ENCODE measurements around the gene SDC1.

The SDC1 gene

DNA sequence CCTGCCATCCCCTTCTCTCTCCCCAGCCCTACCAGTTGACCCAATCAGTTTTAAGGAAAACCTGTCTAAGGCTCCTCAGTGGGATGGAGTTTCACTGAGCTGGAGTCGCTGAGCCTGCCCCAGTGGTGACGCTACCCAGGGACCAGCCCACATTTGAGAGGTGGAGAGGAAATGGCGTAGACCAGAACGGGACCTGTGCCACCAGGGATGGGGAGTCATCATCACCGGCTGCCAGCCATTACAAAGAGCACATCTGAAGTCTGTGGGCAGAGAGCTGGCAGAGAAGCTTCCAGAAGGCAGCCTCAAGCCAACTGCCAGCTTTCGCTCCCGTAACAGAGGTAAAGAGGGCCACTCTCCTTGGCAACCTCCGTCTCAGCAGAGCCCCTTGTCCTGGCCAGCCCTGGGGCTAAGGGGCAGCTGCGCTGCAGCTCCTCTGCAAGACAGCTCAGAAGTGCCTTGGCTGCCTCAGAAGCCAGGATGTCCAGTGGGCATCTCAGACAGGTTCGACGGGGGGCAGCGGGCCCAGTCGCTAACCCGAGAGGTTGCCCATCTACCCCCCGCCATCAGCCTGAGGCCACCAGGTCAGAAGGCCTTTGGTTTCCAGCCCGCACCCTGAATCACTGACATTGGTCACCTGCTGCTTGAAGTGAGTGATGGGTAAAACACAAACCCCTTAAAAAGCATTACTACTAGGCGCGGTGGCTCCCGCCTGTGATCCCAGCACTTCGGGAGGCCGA is 15.4 kb downstream of the SDC1 start:
- H3K79me2 ChIP-seq (ENCODE audit: insufficient read depth, low read length): no peaks in the 10 kb centered on the region
- no peak for DNase-seq
- no peak overlapping the region for H3K27ac ChIP-seq (ENCODE audit: low read length)
- ATAC-seq (ENCODE audit: insufficient read depth, low read depth): no peak
- H3K4me1 ChIP-seq (ENCODE audit: insufficient read depth, low read length): no peaks in the 10 kb centered on the region
- no peak overlapping the region for H3K4me3 ChIP-seq (ENCODE audit: low read depth in 1 of 2, low read length in 2 of 2)
- TF ChIP-seq CTCF (IDR thresholded peaks at IDR 0.05; ENCODE audit: borderline replicate concordance, extremely low read depth, low read length, poor library complexity, severe bottlenecking): no peak
- no peak for TF ChIP-seq EZH2 (IDR thresholded peaks at IDR 0.05; ENCODE audit: borderline replicate concordance, low read depth, low read length, severe bottlenecking)
- H3K36me3 ChIP-seq (ENCODE audit: insufficient read depth, low read length): no peaks in the 10 kb centered on the region
- H2AFZ ChIP-seq (ENCODE audit: low read depth, low read length): no peak overlapping the region
- 0 out of 2 replicates have a peak, but pooled peaks cover 6% of the 10 kb centered on the region for H4K20me1 ChIP-seq (ENCODE audit: insufficient read depth, low read length)
- H3K4me2 ChIP-seq (ENCODE audit: insufficient read depth, low read length): no peak overlapping the region
- H3K27me3 ChIP-seq (ENCODE audit: insufficient read depth, low read length, poor library complexity): peaks cover 18% of the 10 kb centered on the region
- H3K9ac ChIP-seq (ENCODE audit: low read depth, low read length): no peak overlapping the region
- no peaks in the 10 kb centered on the region for H3K9me3 ChIP-seq (ENCODE audit: insufficient read depth, low read length, severe bottlenecking)

- peaks cover 18% of the 10 kb centered on the region for H3K27me3 ChIP-seq (ENCODE audit: insufficient read depth, low read length, poor library complexity)
- ATAC-seq (ENCODE audit: insufficient read depth, low read depth) (no peak), DNase-seq (no peak)
- no peak overlapping the region for H3K27ac ChIP-seq (ENCODE audit: low read length)
- H3K4me3 ChIP-seq (ENCODE audit: low read depth in 1 of 2, low read length in 2 of 2): no peak overlapping the region
- no peaks in the 10 kb centered on the region for H3K36me3 ChIP-seq (ENCODE audit: insufficient read depth, low read length)
- H4K20me1 ChIP-seq (ENCODE audit: insufficient read depth, low read length): 0 out of 2 replicates have a peak, but pooled peaks cover 6% of the 10 kb centered on the region
- H3K4me1 ChIP-seq (ENCODE audit: insufficient read depth, low read length): no peaks in the 10 kb centered on the region
- H2AFZ ChIP-seq (ENCODE audit: low read depth, low read length): no peak overlapping the region
- no peak for TF ChIP-seq CTCF (IDR thresholded peaks at IDR 0.05; ENCODE audit: borderline replicate concordance, extremely low read depth, low read length, poor library complexity, severe bottlenecking)
- no peak for TF ChIP-seq EZH2 (IDR thresholded peaks at IDR 0.05; ENCODE audit: borderline replicate concordance, low read depth, low read length, severe bottlenecking)
- H3K9ac ChIP-seq (ENCODE audit: low read depth, low read length): no peak overlapping the region
- no peak overlapping the region for H3K4me2 ChIP-seq (ENCODE audit: insufficient read depth, low read length)
- no peaks in the 10 kb centered on the region for H3K79me2 ChIP-seq (ENCODE audit: insufficient read depth, low read length)
- no peaks in the 10 kb centered on the region for H3K9me3 ChIP-seq (ENCODE audit: insufficient read depth, low read length, severe bottlenecking)
Measured at GRCh38 chr2:20208476-20208859, 16.5 kb downstream of the SDC1 start.

- Histone ChIP-seq H3K4me2 (ENCODE audit: insufficient read depth, low read length) (no peak overlapping the region), H3K4me3 (ENCODE audit: low read depth in 1 of 2, low read length in 2 of 2) (no peak overlapping the region), H2AFZ (ENCODE audit: low read depth, low read length) (no peak overlapping the region), H3K4me1 (ENCODE audit: insufficient read depth, low read length) (no peaks in the 10 kb centered on the region), H3K9ac (ENCODE audit: low read depth, low read length) (no peak overlapping the region), H3K27ac (ENCODE audit: low read length) (no peak overlapping the region), H3K79me2 (ENCODE audit: insufficient read depth, low read length) (no peaks in the 10 kb centered on the region), H3K9me3 (ENCODE audit: insufficient read depth, low read length, severe bottlenecking) (no peaks in the 10 kb centered on the region), H4K20me1 (ENCODE audit: insufficient read depth, low read length) (no peaks in the 10 kb centered on the region), H3K27me3 (ENCODE audit: insufficient read depth, low read length, poor library complexity) (peaks cover 14% of the 10 kb centered on the region), H3K36me3 (ENCODE audit: insufficient read depth, low read length) (no peaks in the 10 kb centered on the region)
- no peak for DNase-seq
- no peak for ATAC-seq (ENCODE audit: insufficient read depth, low read depth)
- TF ChIP-seq CTCF (IDR thresholded peaks at IDR 0.05; ENCODE audit: borderline replicate concordance, extremely low read depth, low read length, poor library complexity, severe bottlenecking) (no peak), EZH2 (IDR thresholded peaks at IDR 0.05; ENCODE audit: borderline replicate concordance, low read depth, low read length, severe bottlenecking) (no peak)
Measured at GRCh38 chr2:20207051-20207450, 17.9 kb downstream of the SDC1 start.
